A673 (cell line): ENCODE measurements around the gene GRIN2A. TPM values are rescaled to one million over a fixed set of nuclear protein-coding genes. Genes with fewer than 3 reads are reported as not detected.

Source experiments
- Bru-seq: library from RNA; stranded (reverse); fragments of 400-500 nt; gene quantifications from one replicate; lab custom pipeline; 2021; lab: Mats Ljungman, UMichigan
- BruChase-seq, 2 experiments: library from RNA; stranded (reverse); fragments of 400-500 nt; gene quantifications; one replicate each; lab custom pipeline; 2021; lab: Mats Ljungman, UMichigan
- BruUV-seq: library from RNA; stranded (reverse); fragments of 400-500 nt; replicated peaks from 2 replicates; lab custom pipeline; 2021; lab: Mats Ljungman, UMichigan
- CTCF ChIA-PET: fragments of 300-600 bp; sonication (Branson Sonifier 250); formaldehyde crosslinking; loops from one replicate; lab custom pipeline; 2022; ENCODE audit warnings: antibody characterized with exemption; lab: Charles Lee
- POLR2A ChIA-PET: fragments of 300-600 bp; sonication (Branson Sonifier 250); formaldehyde crosslinking; loops from one replicate; lab custom pipeline; 2022; ENCODE audit warnings: antibody characterized with exemption; ENCODE audit not compliant: low non-redundant PET; lab: Charles Lee
- DNase-seq: peaks from one replicate; pipeline ENCODE4 v3.0.0-alpha.2; 2015; ENCODE audit warnings: low spot score
- H3K27ac ChIP-seq: fragments of 200-600 bp; sonication (generic); 2 replicates; pipeline ENCODE4 v1.5.1; 2016; ENCODE audit warnings: mixed run types, low read depth, mild to moderate bottlenecking, mixed read lengths, antibody characterized with exemption, low read length; ENCODE audit not compliant: poor library complexity, severe bottlenecking
- H3K27me3 ChIP-seq: fragments of 200-600 bp; sonication (generic); replicated peaks from 2 replicates; pipeline ENCODE4 v1.6.1; 2017; ENCODE audit warnings: mixed run types, low read depth, mild to moderate bottlenecking, mixed read lengths, antibody characterized with exemption, low read length; ENCODE audit not compliant: insufficient read depth, poor library complexity
- H3K36me3 ChIP-seq: fragments of 200-600 bp; sonication (generic); 2 replicates; pipeline ENCODE4 v1.6.1; 2016; ENCODE audit warnings: mixed run types, mild to moderate bottlenecking, mixed read lengths, antibody characterized with exemption, low read length; ENCODE audit not compliant: insufficient read depth, poor library complexity, severe bottlenecking
- H3K4me1 ChIP-seq: fragments of 200-600 bp; sonication (generic); 2 replicates; pipeline ENCODE4 v1.6.1; 2017; ENCODE audit warnings: mixed run types, mild to moderate bottlenecking, mixed read lengths, antibody characterized with exemption, low read length; ENCODE audit not compliant: insufficient read depth, poor library complexity, severe bottlenecking
- H3K4me3 ChIP-seq: fragments of 200-600 bp; sonication (generic); 2 replicates; pipeline ENCODE4 v1.5.1; 2016; ENCODE audit warnings: low read depth, mixed run types, mild to moderate bottlenecking, mixed read lengths, low read length; ENCODE audit not compliant: poor library complexity, severe bottlenecking
- H3K9me3 ChIP-seq: fragments of 200-600 bp; sonication (generic); 2 replicates; pipeline ENCODE4 v1.6.1; 2016; ENCODE audit warnings: mixed run types, low read depth, mild to moderate bottlenecking, mixed read lengths, antibody characterized with exemption, low read length; ENCODE audit not compliant: poor library complexity, severe bottlenecking
- CTCF ChIP-seq: fragments of 300-800, 200-600 bp; sonication (generic); conservative IDR thresholded peaks from 2 replicates; pipeline ENCODE4 v1.5.1; 2017; ENCODE audit warnings: low read depth, mild to moderate bottlenecking, antibody characterized with exemption, low read length, moderate library complexity, mixed read lengths
- EZH2 ChIP-seq: fragments of 200-600 bp; sonication (generic); IDR thresholded peaks from 2 replicates; pipeline ENCODE4 v1.6.1; 2017; ENCODE audit warnings: borderline replicate concordance, low read depth, mild to moderate bottlenecking, mixed read lengths, antibody characterized with exemption, low read length; ENCODE audit not compliant: poor library complexity, severe bottlenecking
- intact Hi-C: fragments of 100-400 bp; cut with micrococcal nuclease; formaldehyde crosslinking; loops from one replicate; pipeline ENCODE4 v1.10.0; 2022; ENCODE audit not compliant: unreplicated experiment
- long read RNA-seq: library from polyadenylated mRNA; stranded (forward); transcript quantifications from one replicate; pipeline ENCODE4 v2.0.0, GENCODE V29; 2022
- total RNA-seq: library from RNA; stranded (reverse); gene quantifications from 2 replicates; pipeline ENCODE4 v1.2.3, GENCODE V29; 2021

The GRIN2A gene
- total RNA-seq (0.81 and 1.2 TPM in 2 replicates), Bru-seq, nascent RNA (percentile 27 among the genes with signal in this experiment), BruChase-seq, experiment 1, labeled RNA remaining after a 2-hour chase (percentile 27 among the genes with signal in this experiment), BruChase-seq, experiment 2, labeled RNA remaining after a 6-hour chase (percentile 31 among the genes with signal in this experiment)
- long read RNA-seq, result 0 reads

- no peak for DNase-seq
- ChIA-PET POLR2A (no interaction called here), CTCF (interaction anchor here (0.6 to 1.4 kb wide), 4 partner anchors 20 to 1043 kb away, joined by 3 to 5 read pairs (median 4); no protein-coding TSS in a partner anchor)
- TF ChIP-seq CTCF, result no peak
- TF ChIP-seq EZH2, result peak; percentile 77
- H3K4me1 ChIP-seq, result peaks cover 4% of the 10 kb centered on the region
- no TSS peak for BruUV-seq
- intact Hi-C loops, result loop anchor here (5.0 kb wide), 5 partner anchors 535 to 1615 kb away; no protein-coding TSS in a partner anchor
- peak within 1 kb of the TSS; percentile 34 for H3K4me3 ChIP-seq
- H3K27ac ChIP-seq, result no peak within 1 kb of the TSS
- no peaks in the 10 kb centered on the region for H3K36me3 ChIP-seq
- peaks cover 40% of the 10 kb centered on the region for H3K27me3 ChIP-seq
- H3K9me3 ChIP-seq, result no peaks in the 10 kb centered on the region
Observed at GRCh38 chr16:10182222-10183053, at the start of gene GRIN2A. GRIN2A (minus strand) TSS chr16:10182428; CDS start chr16:10180411, 2,017 bp downstream.

GRCh38 chr16:10231563-10231962 is 49.3 kb upstream of the GRIN2A start:
- ChIA-PET POLR2A (no interaction called here), CTCF (no interaction called here)
- Histone ChIP-seq H3K4me1 (no peaks in the 10 kb centered on the region), H3K4me3 (no peak overlapping the region), H3K36me3 (no peaks in the 10 kb centered on the region), H3K27ac (no peak overlapping the region), H3K27me3 (no peaks in the 10 kb centered on the region), H3K9me3 (no peaks in the 10 kb centered on the region)
- TF ChIP-seq EZH2 (no peak), CTCF (no peak)
- DNase-seq, result no peak
- intact Hi-C loops, result no loop called here
- BruUV-seq, result no TSS peak

GRCh38 chr16:10228779-10229178 is 46.6 kb upstream of the GRIN2A start:
- intact Hi-C loops, result no loop called here
- no TSS peak for BruUV-seq
- ChIA-PET CTCF (no interaction called here), POLR2A (no interaction called here)
- Histone ChIP-seq H3K27ac (no peak overlapping the region), H3K9me3 (no peaks in the 10 kb centered on the region), H3K36me3 (no peaks in the 10 kb centered on the region), H3K4me1 (no peaks in the 10 kb centered on the region), H3K27me3 (no peaks in the 10 kb centered on the region), H3K4me3 (no peak overlapping the region)
- TF ChIP-seq EZH2, result no peak
- TF ChIP-seq CTCF, result no peak
- DNase-seq, result no peak
